HG03558 (cell line): ENCODE results near the gene PAPOLA.
"Not testable (repeated sequence)": the region's sequence is repeated elsewhere in the genome, so short reads cannot be mapped to it uniquely, and the experiment has no call there.

Experiments used
- ATAC-seq: cut with Tn5 transposase; IDR thresholded peaks from one replicate; pipeline ENCODE4 v1.9.1; 2021; ENCODE audit warnings: moderate number of reproducible peaks; ENCODE audit not compliant: unreplicated experiment; ENCODE audit errors: extremely low read depth

The PAPOLA gene

DNA sequence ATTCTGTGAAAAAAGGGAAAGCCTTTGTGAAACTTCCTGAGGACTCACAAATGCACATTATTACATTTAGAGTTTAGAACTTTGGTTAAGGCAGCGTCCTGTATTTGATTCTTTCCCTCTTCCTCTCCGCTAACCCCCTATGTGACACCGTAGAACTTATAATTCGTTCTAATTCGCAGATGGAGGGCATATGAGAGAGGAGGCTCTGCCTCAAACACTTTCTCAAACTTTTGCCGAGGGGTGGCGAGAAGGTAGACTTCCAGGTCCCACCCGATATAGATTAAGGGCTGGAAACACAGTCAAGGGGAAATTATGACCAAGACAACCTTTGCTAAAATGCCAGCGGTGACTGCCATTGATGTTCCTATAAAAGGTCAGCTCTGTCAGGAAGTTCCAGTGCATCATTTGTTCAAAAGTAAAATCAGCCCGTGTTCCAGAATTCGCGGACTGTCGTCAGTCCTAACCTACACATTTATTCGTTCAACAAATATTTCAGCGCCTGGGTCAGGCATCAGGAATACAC lies 904 bp upstream of the PAPOLA start:
- no peak for ATAC-seq

DNA sequence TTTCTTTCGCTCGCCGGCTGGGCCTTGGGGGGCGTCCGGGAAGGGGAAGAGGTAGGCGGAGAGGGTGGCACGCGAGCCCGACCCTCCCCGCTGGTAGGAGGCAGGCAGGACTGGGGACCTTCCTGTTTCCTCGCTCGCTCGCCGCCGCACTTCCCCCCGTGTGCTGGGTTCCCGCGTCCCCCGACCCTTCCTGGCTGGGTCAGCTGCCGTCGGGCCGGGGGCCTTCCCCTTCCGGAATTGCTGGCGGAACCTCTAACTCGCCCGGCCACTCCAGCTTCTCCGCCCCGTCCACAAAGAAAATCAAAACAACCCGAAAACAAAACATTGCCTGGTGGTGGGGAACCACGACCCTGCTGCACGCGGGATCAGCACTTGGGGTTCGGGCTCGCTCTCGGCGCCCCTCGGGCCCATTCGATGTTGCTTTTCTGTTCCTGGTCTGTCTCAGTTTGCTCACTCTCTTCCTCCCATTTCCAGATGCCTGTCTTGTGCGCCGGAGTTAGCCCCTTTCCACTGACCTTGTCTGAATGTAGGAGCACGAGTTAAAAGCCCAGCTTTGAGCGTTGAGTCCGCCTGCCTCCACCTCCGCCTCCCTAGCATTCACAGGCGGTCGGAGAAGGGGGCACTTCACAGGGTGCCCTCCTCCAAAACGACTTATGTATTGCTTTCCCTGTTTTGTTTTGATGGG lies 581 bp downstream of the PAPOLA start:
- ATAC-seq, result no peak

DNA sequence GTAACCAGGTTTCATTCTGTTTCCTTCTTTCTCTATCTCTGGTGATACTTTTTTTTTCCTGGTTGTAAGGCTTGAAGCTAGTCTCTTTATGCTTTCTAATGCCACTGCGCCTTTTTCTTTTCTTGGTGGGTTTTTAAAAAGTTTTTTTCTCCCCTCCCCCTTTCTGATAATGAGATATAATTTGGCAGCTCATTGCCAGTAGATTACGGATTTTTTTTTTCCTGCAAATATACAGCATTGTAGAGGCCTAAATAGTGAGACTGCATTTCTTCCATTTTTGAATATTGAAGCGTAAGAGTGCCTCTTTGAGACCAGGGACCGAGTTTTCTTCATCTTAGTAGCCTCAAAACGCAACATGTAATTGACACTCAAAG lies 1.1 kb downstream of the PAPOLA start:
- no peak for ATAC-seq

DNA sequence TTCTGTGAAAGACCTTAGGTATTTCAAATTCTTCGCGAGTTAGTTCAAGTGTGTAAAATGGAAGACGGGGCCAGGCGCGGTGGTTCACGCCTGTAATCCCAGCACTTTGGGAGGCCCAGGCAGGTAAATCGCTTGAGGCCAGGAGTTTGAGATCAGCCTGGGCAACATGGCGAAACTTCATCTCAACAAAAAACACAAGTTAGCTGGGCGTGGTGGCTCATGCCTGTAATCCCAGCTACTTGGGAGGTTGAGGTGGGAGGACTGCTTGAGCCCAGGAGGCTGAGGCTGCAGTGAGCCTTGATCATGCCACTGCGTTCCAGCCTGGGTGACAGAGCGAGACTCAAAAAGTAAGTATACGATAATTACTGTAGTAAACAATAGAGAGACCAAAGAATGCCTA lies 2.2 kb downstream of the PAPOLA start:
- not testable (repeated sequence) for ATAC-seq

DNA sequence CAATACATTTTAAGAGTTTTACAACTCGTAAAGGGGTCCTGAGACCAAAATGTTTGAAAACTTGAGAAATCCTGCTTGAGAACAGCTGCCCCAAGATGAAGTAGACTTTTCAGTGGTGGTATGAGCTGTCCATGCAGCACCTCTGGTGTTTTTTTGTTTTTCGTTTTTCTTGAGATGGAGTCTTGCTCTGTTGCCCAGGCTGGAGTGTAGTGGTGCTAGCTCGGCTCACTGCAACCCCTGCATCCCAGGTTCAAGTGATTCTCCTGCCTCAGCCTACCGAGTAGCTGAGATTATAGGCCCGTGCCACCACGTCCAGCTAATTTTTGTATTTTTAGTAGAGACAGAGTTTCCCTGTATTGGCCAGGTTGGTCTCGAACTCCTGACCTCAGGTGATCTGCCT lies 5.5 kb downstream of the PAPOLA start:
- no peak for ATAC-seq

DNA sequence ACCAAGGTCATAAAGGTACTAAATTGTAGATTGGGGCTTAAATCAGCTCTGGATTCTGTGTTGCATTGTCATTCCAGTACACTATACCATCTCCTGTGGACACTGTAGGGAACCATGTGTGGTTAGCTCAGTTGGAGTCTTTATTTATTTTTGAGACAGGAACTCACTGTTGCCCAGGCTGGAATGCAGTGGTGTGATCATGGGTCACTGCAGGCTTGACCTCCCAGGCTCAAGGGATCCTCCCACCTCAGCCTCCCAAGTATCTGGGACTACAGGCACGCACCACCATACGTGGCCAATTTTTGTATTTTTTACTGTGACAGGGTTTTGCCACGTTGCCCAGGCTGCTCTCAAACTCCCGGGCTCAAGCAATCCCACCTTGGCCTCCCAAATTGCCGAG lies 6.7 kb downstream of the PAPOLA start:
- ATAC-seq, result no peak

DNA sequence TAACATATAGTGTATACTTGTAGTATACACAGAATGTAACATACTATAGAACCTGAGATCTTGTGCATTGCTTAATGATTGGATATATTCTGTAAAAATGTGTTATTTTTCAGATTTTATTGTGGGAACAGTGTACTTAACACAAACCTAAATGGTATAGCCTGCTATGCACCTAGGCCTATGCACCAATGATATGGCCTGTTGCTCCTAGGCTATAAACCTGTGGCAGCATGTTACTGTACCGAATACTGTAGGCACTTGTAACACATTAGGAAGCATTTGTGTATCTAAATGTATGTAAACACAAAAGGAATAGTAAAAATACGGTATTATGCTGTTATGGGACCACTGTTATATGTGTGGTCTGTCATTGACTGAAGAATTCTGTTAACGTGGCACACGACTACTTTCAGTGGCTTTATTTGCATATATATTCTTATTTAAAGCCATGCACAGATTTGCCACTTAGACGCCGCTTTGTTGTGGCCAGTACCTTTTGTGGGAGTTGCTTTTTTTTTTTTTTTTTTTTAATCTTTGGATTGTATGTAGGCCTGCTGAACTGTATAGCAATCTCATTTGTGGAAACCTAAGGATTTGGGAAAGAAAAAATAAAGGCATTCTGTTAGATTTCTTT lies 7.4 kb downstream of the PAPOLA start:
- no peak for ATAC-seq

DNA sequence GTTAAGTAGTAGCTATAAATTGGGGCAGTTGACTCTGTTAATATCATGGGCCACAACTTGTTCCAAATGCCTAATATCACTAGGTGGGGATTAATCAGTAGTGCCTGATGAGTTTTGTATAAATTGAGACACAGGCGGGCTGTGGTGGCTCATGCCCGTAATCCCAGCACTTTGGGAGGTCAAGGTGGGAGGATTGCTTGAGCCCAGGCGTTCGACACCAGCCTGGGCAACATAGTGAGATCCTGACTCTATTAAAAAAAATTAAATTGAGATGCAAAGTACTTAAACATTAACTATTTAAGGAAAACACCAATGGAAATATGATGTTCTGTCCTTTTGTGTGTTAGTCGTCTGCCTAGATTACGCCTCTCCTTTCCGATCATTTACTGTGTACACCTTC lies 9.0 kb downstream of the PAPOLA start:
- no peak for ATAC-seq

DNA sequence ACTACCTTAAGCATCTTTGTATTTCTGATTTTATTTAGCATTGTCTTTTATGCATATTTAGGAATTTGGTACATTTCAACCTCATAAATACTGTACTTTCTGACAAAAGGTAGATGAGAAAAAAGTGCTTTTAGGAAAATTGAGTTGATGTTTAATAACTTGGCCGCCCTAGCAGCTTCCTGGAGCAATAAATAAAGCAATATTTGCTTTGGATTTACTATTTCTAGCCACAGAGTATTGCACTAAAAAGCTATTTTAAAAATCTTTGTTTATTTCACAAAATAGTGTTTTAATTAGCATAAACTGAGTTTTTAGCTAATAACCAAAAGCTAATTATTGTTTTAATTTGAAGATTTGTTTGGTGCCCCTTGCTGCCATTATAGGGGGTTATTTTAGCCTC lies 9.5 kb downstream of the PAPOLA start:
- ATAC-seq, result no peak

DNA sequence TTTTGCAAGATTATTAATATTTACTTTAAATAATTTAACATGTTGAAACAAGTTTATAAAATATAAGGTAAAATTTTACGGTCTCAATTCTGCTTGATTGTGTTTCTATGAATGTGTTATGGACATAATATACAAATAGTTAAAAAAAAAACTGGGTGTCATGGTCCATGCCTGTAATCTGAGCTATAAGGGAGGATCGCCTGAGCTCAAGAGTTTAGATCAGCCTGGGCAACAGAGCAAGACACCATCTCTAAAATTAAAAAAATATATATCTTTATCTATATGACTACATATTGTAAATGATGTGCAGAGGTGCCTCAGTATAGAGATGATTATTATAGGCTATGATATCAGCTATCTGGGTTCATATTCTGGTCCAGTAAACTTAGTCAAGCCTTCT lies 9.9 kb downstream of the PAPOLA start:
- ATAC-seq, result no peak

DNA sequence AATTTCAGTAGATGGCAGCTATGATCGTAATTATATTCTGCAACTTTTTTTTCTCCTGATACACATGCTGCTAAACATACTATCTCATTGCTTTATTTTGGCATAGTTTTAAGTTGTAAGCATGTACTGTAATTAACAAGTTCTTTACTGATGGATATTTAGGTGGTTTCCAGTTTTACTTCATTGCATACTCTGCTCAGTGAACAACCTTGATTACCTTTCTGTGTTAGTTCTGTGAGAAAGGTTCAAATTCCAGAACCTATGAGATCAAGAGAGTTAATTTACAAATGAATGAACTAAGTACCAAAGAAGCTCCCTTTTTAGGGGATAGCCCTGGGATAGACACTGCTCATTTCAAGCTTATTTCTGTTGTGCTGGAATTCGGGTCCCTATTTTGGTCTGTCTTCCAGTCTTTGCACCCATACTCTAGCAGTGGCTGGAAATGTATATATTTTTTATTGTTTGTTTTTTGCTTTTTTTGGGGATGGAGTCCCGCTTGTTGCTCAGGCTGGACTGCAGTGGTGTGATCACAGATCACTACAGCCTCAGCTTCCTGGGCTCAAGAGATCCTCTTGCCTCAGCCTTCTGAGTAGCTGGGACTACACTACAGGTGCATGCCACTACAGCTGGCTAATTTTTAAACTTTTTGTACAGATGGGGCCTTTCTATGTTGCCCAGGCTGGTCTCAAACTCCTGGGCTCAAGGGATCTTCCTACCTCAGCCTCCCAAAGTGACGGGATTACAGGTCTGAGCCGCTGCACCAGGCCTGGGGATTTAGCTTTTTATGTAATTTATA lies 10.6 kb downstream of the PAPOLA start:
- ATAC-seq, result no peak

DNA sequence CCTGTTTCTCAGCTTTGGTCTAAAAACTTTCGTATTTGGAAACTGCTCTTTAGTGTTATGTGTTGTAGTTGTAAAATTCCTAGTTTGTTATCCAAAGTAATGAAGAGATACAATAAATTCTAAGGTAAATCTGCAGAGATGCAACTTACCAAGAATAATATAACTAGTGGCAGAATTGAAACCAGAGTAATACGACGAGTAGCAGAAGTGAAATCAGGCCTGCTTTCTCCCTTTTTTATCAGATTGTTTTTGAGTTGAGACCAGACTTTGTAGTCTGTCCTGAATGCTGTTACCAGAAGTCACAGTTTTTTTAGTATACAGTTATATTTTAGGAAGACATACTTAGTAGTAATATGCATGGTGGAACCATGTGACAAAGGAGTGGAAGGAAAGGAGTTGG lies 12.5 kb downstream of the PAPOLA start:
- ATAC-seq, result no peak

DNA sequence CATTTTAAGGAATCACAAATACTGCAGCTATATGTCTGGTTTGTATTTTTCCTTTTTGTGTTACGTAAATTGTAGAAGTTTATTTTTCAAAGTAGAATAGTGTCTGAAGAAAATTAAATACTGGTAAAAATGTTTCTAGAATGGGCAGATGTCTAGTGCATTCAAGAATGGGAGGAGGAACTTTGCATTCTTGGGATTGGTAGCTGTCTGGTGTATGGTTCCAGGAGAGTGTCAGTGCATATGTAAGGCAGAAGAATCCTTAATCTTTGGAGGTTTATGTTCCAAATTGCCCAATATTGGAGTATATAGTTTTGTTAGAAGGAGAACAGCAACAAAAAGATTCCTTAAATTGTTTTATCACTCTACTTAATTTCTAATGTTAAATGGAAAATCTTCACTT lies 13.5 kb downstream of the PAPOLA start:
- ATAC-seq, result no peak

DNA sequence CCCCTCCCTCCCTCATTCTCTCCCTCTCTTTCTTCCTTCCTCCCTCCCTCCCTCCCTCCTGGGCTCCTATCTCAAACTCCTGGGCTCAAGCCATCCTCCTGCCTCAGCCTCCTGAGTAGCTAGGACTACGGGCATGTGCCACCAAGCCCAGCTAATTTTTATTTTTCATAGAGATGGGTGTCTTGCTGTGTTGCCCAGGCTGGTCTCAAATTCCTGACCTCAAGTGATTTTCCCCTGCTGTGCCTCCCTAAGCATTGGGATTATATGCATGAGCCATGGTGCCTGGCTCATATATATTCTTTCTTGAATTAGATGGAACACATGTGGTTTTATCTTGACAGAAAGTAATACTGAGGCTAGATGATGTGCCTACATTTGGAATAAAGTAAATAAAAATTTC lies 14.2 kb downstream of the PAPOLA start:
- ATAC-seq, result no peak

DNA sequence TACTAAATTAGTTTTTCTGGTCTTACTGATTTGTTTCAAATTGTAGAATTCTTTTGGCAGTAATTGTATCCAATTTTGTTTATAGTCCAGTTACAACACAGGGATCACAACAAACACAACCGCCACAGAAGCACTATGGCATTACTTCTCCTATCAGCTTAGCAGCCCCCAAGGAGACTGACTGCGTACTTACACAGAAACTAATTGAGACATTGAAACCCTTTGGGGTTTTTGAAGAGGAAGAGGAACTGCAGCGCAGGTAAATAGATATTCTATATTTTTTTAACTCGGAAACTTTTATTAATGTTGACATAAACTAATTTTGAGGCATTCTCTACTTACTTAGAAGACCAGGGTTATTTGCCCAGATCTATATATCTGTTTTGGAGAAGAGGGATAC lies 17.8 kb downstream of the PAPOLA start:
- peak; percentile 62 for ATAC-seq

DNA sequence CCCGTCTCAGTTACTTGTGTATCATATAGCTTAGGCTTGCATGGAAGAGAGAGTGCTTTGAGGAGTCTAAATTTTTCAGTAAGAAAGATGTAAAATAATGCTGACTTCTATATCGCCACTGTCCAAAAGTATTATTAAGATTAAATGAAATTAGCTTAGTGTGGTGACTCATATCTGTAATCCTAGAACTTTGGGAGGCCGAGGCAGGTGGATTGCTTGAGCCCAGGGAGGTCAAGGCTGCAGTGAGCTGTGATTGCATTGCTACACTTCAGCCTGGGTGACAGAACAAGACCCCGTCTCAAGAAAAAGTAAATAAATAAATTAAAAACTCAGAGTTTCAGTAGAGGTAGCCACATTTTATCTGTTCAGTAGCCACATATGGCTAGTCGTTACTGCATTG lies 23.3 kb downstream of the PAPOLA start:
- no peak for ATAC-seq

DNA sequence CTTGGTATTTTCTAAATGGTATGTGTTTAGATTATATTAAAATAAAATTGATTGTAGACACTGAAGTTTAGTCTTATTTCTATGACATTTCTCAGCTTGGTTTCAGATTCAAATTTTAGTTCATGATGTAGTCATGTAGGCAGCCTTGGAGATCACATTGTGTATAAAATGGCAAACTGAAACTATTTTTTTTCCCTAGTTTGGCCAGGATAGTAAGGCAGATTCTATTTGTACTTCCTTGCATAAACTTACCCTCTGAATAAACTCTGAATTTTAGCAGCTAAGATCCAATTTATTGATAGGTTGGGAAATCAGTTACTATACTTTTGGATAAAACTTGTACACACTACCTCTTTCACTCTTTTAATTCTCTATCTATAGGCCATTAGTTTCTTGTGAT lies 30.4 kb downstream of the PAPOLA start:
- no peak for ATAC-seq

DNA sequence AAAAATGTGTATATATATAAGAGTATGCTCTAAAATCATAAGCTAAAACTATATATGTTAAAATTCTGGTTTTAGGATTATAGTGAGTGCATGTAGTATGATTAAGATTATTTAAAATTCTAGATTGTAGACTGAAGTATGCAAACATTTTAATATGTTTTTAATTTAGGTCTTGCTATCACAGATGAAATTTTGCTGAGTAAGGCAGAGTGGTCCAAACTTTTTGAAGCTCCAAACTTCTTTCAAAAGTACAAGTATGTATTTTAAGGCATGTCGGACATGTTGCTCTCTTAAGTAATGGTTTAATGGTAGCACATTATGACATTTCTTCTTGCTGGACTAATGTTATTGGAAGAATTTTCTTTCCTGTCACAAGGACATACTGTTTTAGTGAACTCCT lies 34.6 kb downstream of the PAPOLA start:
- no peak for ATAC-seq

DNA sequence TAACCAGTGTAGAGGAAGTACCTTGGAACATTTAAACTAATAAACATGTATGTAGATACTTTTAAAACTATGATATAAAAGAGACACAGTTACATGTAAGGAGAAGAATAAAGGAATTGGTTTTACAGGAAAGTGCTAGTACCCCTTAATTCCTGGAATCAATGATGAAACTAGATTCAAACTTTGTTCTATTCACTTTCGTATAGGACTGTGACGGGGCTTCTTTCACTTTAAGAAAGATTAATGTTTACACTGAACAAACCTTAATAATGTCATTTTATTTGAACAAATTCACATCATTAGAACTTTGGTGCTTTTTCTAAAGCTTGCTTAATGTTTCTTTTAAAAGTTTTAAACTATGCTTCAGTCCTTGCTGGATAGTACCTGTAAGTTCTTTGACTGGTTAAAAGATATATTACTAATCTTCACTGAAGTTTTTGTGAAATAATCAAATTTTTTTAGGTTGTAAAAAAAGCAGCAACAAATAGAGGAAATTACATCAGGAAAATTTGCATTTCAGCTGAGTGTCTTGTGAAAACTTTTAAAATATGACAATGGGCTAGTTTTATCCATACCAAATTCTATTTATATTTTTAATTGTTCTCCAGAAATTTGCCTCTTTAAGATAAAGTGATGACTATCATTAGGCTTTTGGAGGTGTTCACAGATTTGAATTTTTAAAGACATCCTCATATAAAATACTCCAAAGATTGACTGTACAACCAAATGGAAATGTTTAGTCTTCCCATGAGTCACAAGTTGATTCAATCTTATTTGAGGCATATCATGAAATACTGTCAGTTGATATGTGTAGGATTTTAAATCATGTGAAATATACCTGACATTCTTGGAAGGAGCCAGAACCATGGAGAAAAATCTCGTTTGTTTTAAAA lies 36.2 kb downstream of the PAPOLA start:
- ATAC-seq, result no peak

DNA sequence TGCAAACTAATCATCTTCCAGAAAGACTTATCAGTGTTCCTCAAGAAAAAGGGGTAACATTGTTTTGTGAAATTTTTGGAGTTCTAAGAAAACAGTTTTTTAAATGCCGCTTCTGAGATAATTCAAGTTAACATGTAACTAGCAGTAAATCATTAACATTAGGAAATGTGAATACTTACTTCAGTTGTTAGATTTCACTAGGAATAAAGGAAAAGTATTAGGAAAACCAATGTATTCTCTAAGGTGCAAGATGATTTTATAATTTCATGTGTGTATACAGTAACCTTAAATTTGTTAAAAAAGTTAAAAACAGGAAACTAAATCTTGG lies 36.8 kb downstream of the PAPOLA start:
- no peak for ATAC-seq
